ENCODE results near the gene SNX22.
A peak's percentile ranks its signal among the peaks of the same experiment; 100 is the strongest.
"Not testable (repeated sequence)": the region's sequence is repeated elsewhere in the genome, so short reads cannot be mapped to it uniquely, and the experiment has no call there.

SNX22 gene

DNA sequence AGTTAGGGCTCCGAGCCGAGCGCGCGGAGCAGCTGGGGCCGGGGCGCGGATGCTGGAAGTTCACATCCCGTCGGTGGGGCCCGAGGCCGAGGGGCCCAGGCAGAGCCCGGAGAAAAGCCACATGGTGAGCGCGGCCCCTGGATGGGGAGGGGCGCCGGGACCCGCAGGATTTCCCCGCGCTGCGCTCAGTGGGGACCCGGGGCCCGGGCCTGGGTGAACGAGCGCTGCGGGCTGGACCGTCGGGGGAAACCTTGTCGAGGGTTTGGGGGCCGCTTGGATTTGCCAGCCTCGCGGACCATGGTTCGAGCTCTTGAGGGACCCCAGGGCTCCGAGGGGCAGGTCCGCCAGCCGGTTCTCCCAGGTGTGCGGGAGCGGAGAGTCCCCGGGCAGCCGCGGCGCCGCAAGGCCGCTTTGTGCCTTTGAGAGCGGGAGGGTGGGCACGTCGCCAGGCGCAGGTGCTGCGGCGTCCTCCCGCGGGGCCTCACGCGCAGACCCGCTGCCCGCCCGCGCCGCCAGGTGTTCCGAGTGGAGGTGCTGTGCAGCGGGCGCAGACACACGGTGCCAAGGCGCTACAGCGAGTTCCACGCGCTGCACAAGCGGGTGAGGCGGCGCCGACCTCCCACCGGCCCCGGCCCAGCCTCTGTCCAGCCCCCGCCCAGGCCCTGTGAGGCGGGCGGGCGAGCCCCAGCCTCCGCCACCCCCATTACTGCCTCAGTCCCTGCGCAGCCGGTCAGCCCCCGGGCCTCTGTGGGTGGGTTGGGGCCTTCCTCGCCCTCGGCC, at the start of gene SNX22:
TSS of gene SNX22 (plus strand) at position 5 of the 780 bp plus-strand sequence. CDS start at position 50, 45 bp downstream.
- Histone ChIP-seq H3K9me3 (ENCODE audit: control insufficient read depth, insufficient read depth, low read depth, low read length) (no peaks in the 10 kb centered on the region), H3K4me1 (ENCODE audit: control insufficient read depth, insufficient read depth, low read length) (peaks cover 14% of the 10 kb centered on the region), H3K27me3 (ENCODE audit: control insufficient read depth, insufficient read depth, low read length) (peaks cover 19% of the 10 kb centered on the region), H3K4me3 (ENCODE audit: low read depth, low read length) (peak within 1 kb of the TSS; percentile 94), H3K9ac (ENCODE audit: low read length) (peak within 1 kb of the TSS; percentile 68), H3K27ac (ENCODE audit: low read depth, low read length) (no peak within 1 kb of the TSS), H3K36me3 (ENCODE audit: control insufficient read depth, insufficient read depth, low read length) (peaks cover 26% of the 10 kb centered on the region)

DNA sequence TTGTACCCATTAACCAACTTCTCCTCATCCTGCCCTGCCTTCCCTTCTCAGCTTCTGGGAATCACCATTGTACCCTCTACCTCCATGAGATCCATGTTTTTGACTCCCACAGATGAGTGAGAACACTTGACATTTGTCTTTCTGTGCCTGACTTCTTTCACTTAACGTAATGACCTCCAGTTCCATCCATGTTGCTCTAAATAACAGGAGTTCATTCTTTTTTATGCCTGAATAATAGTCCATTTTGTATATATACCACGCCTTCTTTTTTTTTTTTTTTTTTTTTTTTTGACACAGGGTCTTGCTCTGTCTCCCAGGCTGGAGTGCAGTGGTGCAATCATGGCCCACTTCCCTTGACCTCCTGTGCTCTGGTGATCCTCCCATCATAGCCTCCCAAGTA, 49.0 kb upstream of the SNX22 start:
- Histone ChIP-seq H3K36me3 (ENCODE audit: control insufficient read depth, insufficient read depth, low read length) (no peaks in the 10 kb centered on the region), H3K4me3 (ENCODE audit: low read depth, low read length) (no peak overlapping the region), H3K4me1 (ENCODE audit: control insufficient read depth, insufficient read depth, low read length) (peaks cover 4% of the 10 kb centered on the region; the same call in 1 of the 2 replicates), H3K27ac (ENCODE audit: low read depth, low read length) (no peak overlapping the region), H3K9ac (ENCODE audit: low read length) (no peak overlapping the region), H3K27me3 (ENCODE audit: control insufficient read depth, insufficient read depth, low read length) (no peaks in the 10 kb centered on the region), H3K9me3 (ENCODE audit: control insufficient read depth, insufficient read depth, low read depth, low read length) (0 out of 2 replicates have a peak, but pooled peaks cover 2% of the 10 kb centered on the region)

DNA sequence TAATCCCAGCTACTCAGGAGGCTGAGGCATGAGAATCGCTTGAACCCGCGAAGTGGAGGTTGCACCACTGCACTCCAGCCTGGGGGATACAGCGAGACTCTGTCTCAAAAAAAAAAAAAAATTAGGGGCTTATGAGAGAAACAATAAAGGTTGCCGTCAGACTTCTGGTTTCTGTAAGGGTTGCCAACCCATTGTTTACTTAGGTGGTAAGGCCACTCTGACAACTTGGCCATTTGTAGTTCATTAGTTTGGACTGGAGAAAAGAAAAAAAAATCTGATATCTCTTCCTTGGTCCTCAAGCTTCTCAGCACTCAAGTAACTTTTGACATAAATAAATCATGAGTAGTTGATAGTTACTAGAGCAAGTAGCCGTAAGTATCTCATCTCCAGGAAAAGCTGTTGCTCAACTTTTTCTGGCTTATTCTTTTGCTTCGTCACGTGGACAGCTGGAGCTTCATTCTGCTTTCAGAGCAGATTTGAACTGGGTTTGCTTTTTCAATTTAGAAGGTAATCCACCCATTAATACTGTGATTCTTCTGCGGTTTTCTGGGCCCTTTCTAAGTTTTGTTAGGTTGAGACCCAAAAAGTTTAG, 46.3 kb upstream of the SNX22 start:
- no peaks in the 10 kb centered on the region for H3K4me1 ChIP-seq (ENCODE audit: control insufficient read depth, insufficient read depth, low read length)

DNA sequence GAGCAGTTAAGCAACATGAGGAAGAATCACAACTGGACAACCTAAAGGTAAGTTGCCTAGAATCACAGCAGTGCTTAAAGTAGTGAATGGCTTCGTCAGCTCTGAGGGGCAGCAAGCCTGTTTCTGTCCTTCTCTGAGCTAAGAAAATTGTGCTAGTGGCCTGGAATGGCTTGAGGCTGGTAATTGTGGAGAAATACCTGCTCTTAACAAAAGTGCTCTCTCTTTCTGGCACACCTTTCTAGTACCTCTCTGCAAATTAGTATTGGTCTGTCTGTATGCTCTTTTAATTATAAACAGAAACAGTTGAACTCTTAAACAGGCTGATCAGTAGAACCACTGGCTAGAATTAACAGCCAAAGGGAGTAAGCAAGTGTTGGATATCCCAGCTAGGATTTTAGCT, 44.2 kb upstream of the SNX22 start:
- H3K9me3 ChIP-seq (ENCODE audit: control insufficient read depth, insufficient read depth, low read depth, low read length) = 0 out of 2 replicates have a peak, but pooled peaks cover 1% of the 10 kb centered on the region
- H3K27me3 ChIP-seq (ENCODE audit: control insufficient read depth, insufficient read depth, low read length) = no peaks in the 10 kb centered on the region
- H3K36me3 ChIP-seq (ENCODE audit: control insufficient read depth, insufficient read depth, low read length) = no peaks in the 10 kb centered on the region
- H3K4me1 ChIP-seq (ENCODE audit: control insufficient read depth, insufficient read depth, low read length) = peaks cover 12% of the 10 kb centered on the region
- no peak overlapping the region for H3K9ac ChIP-seq (ENCODE audit: low read length)
- no peak overlapping the region for H3K27ac ChIP-seq (ENCODE audit: low read depth, low read length)
- H3K4me3 ChIP-seq (ENCODE audit: low read depth, low read length) = no peak overlapping the region

More for the DNA sequence above, 46.3 kb upstream of the SNX22 start:
- Histone ChIP-seq H3K4me3 (ENCODE audit: low read depth, low read length) (no peak overlapping the region), H3K27me3 (ENCODE audit: control insufficient read depth, insufficient read depth, low read length) (no peaks in the 10 kb centered on the region), H3K27ac (ENCODE audit: low read depth, low read length) (no peak overlapping the region), H3K9ac (ENCODE audit: low read length) (no peak overlapping the region), H3K9me3 (ENCODE audit: control insufficient read depth, insufficient read depth, low read depth, low read length) (0 out of 2 replicates have a peak, but pooled peaks cover 2% of the 10 kb centered on the region), H3K36me3 (ENCODE audit: control insufficient read depth, insufficient read depth, low read length) (no peaks in the 10 kb centered on the region)

DNA sequence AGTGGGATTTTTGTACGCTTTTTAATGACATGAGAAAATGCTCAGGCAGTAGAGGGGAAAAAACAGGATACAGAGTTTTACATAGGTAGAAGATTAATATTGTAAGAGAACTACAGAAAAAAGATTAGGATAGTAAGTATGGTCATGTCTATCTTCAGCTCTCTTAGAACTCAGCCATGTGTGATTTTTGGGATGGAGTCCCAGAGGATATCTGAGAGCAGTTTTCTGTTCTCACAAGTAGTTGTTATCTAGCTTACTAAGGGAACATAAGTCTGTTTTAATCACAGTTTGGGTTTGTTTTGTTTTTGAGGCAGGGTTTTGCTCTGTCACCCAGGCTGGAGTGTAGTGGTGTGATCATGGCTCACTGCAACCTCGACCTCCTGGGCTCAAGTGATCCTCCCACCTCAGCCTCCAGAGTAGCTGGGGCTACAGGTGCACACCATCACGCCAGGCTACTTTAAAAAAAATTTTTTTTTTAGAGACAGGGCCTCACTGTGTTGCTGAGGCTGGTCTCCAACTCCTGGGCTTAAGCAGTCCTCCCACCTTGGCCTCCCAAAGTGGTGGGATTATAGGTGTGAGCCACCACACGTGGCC, 41.3 kb upstream of the SNX22 start:
- not testable (repeated sequence) for H3K27ac ChIP-seq (ENCODE audit: low read depth, low read length); H3K27me3 ChIP-seq (ENCODE audit: control insufficient read depth, insufficient read depth, low read length); H3K9ac ChIP-seq (ENCODE audit: low read length); H3K4me3 ChIP-seq (ENCODE audit: low read depth, low read length); H3K9me3 ChIP-seq (ENCODE audit: control insufficient read depth, insufficient read depth, low read depth, low read length)
- Histone ChIP-seq H3K4me1 (ENCODE audit: control insufficient read depth, insufficient read depth, low read length) (peaks cover 15% of the 10 kb centered on the region), H3K36me3 (ENCODE audit: control insufficient read depth, insufficient read depth, low read length) (peaks cover 20% of the 10 kb centered on the region)

DNA sequence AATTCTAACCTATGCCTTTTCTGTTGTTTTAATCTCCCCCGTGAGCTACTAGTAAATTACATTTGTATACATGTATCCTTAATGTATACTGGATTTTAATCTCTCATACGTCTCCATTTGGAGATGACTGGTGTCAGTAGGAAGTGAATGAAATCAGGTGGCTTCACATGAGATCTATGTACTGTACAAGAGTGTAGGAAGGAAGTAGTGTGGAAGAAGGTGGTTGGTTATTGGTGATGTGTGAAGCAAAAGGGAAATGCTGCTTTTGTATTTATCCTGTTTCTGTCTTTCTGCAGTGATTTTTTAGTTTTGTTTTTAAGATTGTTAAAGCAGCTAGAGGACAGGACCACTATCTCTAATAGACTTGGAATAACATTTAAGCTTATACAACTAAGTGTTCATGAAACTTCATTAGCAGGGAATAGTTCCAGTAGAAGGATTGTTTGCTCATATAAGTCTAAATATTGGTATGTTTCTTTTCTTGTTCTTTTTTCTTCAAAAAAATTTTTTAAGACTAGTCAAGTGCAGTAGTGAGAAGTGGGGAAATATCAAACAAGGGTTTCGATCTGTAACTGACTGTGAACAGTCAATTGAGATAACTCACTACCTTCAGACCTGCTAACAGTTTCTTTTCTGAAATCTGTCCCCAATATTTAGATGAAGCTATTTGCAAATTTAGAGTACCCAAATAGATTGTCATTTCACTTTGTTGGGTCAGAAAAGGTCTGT, 40.4 kb upstream of the SNX22 start:
- H3K9ac ChIP-seq (ENCODE audit: low read length) = no peak overlapping the region
- H3K36me3 ChIP-seq (ENCODE audit: control insufficient read depth, insufficient read depth, low read length) = peaks cover 23% of the 10 kb centered on the region
- H3K4me1 ChIP-seq (ENCODE audit: control insufficient read depth, insufficient read depth, low read length) = peaks cover 15% of the 10 kb centered on the region

DNA sequence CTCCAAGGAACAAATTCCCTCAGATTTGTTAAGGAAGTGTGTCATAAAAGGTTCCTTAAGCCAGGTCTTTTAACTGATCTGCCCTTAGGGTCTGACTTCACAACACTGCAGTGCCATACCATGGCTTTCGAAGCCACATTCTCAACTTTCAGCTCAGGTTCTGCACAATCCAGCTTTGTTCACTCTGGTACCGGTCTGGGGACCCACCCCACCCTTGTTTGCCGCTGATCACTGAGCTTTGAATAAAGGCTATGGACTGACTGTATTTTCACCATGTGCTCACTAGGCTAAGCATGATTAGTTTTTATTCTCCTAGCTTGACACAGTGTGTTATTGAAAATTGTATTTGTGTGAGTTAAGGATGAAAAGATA, 39.9 kb upstream of the SNX22 start:
- Histone ChIP-seq H3K4me1 (ENCODE audit: control insufficient read depth, insufficient read depth, low read length) (peaks cover 15% of the 10 kb centered on the region), H3K9ac (ENCODE audit: low read length) (no peak overlapping the region), H3K27me3 (ENCODE audit: control insufficient read depth, insufficient read depth, low read length) (no peaks in the 10 kb centered on the region), H3K9me3 (ENCODE audit: control insufficient read depth, insufficient read depth, low read depth, low read length) (no peaks in the 10 kb centered on the region), H3K27ac (ENCODE audit: low read depth, low read length) (no peak overlapping the region), H3K36me3 (ENCODE audit: control insufficient read depth, insufficient read depth, low read length) (peaks cover 23% of the 10 kb centered on the region), H3K4me3 (ENCODE audit: low read depth, low read length) (no peak overlapping the region)

More for the DNA sequence above, 40.4 kb upstream of the SNX22 start:
- H3K9me3 ChIP-seq (ENCODE audit: control insufficient read depth, insufficient read depth, low read depth, low read length) = no peaks in the 10 kb centered on the region
- H3K27me3 ChIP-seq (ENCODE audit: control insufficient read depth, insufficient read depth, low read length) = no peaks in the 10 kb centered on the region
- H3K27ac ChIP-seq (ENCODE audit: low read depth, low read length) = no peak overlapping the region
- no peak overlapping the region for H3K4me3 ChIP-seq (ENCODE audit: low read depth, low read length)

DNA sequence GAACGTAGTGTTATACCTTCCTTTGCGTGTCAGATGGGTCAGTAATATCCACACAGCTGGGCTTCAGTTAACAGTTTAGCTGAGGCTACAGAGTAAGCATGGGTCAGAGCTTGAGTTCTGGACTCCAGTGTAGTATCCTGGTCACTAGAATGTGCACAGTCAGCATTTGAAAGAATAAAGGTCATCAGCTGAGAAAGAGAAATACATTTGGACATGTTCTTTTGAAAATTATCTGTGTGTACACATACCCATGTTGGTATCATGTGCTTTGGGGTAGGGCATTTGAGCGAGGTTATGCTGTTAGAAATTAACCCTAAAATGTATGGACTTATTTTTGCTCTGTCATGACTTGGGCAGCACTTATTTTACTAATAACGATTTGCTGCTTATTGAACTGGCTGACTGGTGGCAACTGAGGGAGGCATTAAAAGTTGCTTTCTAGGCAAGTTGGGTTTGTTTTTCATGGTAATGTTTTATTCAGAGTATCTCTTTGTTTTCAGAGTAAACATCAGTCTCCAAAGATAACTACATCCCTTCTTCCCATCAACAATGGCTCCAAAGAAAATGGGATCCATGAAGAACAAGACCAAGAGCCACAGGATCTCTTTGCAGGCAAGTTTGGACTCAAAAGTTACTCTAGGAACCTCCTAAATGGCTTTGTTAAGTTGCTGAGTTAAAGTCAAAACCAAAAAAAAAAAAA, 39.3 kb upstream of the SNX22 start:
- H3K27me3 ChIP-seq (ENCODE audit: control insufficient read depth, insufficient read depth, low read length) = no peaks in the 10 kb centered on the region
- peaks cover 27% of the 10 kb centered on the region for H3K36me3 ChIP-seq (ENCODE audit: control insufficient read depth, insufficient read depth, low read length)
- H3K4me1 ChIP-seq (ENCODE audit: control insufficient read depth, insufficient read depth, low read length) = peaks cover 15% of the 10 kb centered on the region
- H3K9ac ChIP-seq (ENCODE audit: low read length) = no peak overlapping the region
- no peaks in the 10 kb centered on the region for H3K9me3 ChIP-seq (ENCODE audit: control insufficient read depth, insufficient read depth, low read depth, low read length)
- no peak overlapping the region for H3K27ac ChIP-seq (ENCODE audit: low read depth, low read length)
- H3K4me3 ChIP-seq (ENCODE audit: low read depth, low read length) = no peak overlapping the region

DNA sequence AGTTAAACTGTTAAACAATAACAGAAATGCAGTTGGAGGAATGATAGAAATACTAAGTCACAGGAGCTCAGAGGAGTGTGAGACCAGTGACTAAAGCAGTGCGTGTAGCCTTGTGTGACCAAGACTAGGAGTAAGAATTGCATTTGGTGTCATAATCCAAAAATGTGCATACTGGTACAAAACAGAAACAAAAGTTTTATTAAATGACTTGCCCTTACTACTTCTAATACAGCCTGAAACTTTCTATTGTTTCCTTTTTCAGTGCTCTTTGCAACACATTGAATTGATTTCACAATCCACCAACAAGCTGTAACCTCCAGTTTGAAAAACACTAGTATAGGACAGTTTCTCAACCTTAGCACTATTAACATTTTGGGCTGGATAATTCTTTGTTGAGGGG, 38.6 kb upstream of the SNX22 start:
- no peaks in the 10 kb centered on the region for H3K27me3 ChIP-seq (ENCODE audit: control insufficient read depth, insufficient read depth, low read length)
- H3K4me3 ChIP-seq (ENCODE audit: low read depth, low read length) = no peak overlapping the region
- H3K36me3 ChIP-seq (ENCODE audit: control insufficient read depth, insufficient read depth, low read length) = peaks cover 30% of the 10 kb centered on the region
- no peak overlapping the region for H3K27ac ChIP-seq (ENCODE audit: low read depth, low read length)
- H3K9ac ChIP-seq (ENCODE audit: low read length) = no peak overlapping the region
- H3K9me3 ChIP-seq (ENCODE audit: control insufficient read depth, insufficient read depth, low read depth, low read length) = no peaks in the 10 kb centered on the region
- peaks cover 15% of the 10 kb centered on the region for H3K4me1 ChIP-seq (ENCODE audit: control insufficient read depth, insufficient read depth, low read length)

DNA sequence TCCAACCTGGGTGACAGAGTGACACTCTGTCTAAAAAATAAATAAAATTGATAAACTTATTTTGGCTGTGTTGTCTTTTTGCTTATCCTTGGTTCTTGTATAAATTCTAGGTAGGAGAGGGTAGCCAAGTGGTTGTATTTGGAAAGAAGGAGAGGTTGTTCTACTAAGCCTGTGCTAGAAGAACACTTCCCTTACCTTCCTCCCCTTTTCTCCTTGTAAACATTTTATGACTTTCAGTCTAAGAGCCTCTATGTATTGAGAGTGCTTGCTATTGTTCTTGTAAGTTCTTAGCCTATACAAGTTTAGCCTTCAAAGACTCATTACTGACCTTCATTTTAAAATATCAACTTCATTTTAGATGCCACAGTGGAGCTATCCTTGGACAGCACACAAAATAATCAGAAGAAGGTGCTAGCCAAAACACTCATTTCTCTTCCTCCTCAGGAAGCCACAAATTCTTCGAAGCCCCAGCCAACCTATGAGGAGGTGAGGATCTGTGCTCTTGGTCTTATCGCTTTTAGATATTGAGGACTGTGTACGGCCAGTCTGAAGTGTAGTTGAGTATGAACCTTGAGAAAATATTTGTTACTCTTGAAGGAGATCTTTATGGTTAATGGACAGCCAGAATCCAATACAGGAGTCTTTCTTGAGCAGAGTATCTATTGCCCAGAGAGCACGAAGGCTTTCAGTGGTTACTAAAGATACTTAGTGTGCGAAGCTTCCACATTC, 33.6 kb upstream of the SNX22 start:
- Histone ChIP-seq H3K9ac (ENCODE audit: low read length) (no peak overlapping the region), H3K9me3 (ENCODE audit: control insufficient read depth, insufficient read depth, low read depth, low read length) (no peaks in the 10 kb centered on the region), H3K27me3 (ENCODE audit: control insufficient read depth, insufficient read depth, low read length) (no peaks in the 10 kb centered on the region), H3K4me1 (ENCODE audit: control insufficient read depth, insufficient read depth, low read length) (no peaks in the 10 kb centered on the region), H3K4me3 (ENCODE audit: low read depth, low read length) (no peak overlapping the region), H3K27ac (ENCODE audit: low read depth, low read length) (no peak overlapping the region), H3K36me3 (ENCODE audit: control insufficient read depth, insufficient read depth, low read length) (peaks cover 63% of the 10 kb centered on the region)
